ENCODE data around the gene OLIG2. TPM values are rescaled to one million over a fixed set of nuclear protein-coding genes. Genes with fewer than 3 reads are reported as not detected.

Gene OLIG2
- total and polyA plus RNA-seq, 8 donors, result 0.06 TPM; not detected in 7

GRCh38 chr21:33035147-33035546, 9.4 kb downstream of the OLIG2 start:
- peaks cover 0 to 14% (median 0%) of the 10 kb centered on the region in 4 donors for H3K27me3 ChIP-seq
- ATAC-seq (no peak), DNase-seq (no peak), FAIRE-seq (no peak)
- H3K4me1 ChIP-seq, result no peaks in the 10 kb centered on the region
- intact Hi-C loops (cut with DNase I), result no loop called here
- no peak overlapping the region for H3K27ac ChIP-seq
- TF ChIP-seq, protein P1, sequence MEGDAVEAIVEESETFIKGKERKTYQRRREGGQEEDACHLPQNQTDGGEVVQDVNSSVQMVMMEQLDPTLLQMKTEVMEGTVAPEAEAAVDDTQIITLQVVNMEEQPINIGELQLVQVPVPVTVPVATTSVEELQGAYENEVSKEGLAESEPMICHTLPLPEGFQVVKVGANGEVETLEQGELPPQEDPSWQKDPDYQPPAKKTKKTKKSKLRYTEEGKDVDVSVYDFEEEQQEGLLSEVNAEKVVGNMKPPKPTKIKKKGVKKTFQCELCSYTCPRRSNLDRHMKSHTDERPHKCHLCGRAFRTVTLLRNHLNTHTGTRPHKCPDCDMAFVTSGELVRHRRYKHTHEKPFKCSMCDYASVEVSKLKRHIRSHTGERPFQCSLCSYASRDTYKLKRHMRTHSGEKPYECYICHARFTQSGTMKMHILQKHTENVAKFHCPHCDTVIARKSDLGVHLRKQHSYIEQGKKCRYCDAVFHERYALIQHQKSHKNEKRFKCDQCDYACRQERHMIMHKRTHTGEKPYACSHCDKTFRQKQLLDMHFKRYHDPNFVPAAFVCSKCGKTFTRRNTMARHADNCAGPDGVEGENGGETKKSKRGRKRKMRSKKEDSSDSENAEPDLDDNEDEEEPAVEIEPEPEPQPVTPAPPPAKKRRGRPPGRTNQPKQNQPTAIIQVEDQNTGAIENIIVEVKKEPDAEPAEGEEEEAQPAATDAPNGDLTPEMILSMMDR (IDR thresholded peaks at IDR 0.05), result no peak
- no peaks in the 10 kb centered on the region for H3K9me3 ChIP-seq
- H3K36me3 ChIP-seq, result no peaks in the 10 kb centered on the region
- WGBS, 2 donors, result 66 to 67% methylated on average over 1 of the region's 1 CpG
- no peak overlapping the region for H3K4me3 ChIP-seq

GRCh38 chr21:33036430-33037162, 10.9 kb downstream of the OLIG2 start:
- Histone ChIP-seq H3K9me3 (no peaks in the 10 kb centered on the region), H3K36me3 (no peaks in the 10 kb centered on the region), H3K27me3 (peaks cover 0 to 4% (median 0%) of the 10 kb centered on the region in 4 donors), H3K4me3 (no peak overlapping the region), H3K27ac (no peak overlapping the region), H3K4me1 (no peaks in the 10 kb centered on the region)
- ATAC-seq (peak in 2 of 4 donors; percentile 70 to 75), DNase-seq (no peak), FAIRE-seq (no peak)
- TF ChIP-seq, protein P1 (IDR thresholded peaks at IDR 0.05), result no peak
- intact Hi-C loops (cut with DNase I), result no loop called here
- 41 to 44% methylated on average over 11 of the region's 11 CpGs for WGBS, 2 donors

DNA sequence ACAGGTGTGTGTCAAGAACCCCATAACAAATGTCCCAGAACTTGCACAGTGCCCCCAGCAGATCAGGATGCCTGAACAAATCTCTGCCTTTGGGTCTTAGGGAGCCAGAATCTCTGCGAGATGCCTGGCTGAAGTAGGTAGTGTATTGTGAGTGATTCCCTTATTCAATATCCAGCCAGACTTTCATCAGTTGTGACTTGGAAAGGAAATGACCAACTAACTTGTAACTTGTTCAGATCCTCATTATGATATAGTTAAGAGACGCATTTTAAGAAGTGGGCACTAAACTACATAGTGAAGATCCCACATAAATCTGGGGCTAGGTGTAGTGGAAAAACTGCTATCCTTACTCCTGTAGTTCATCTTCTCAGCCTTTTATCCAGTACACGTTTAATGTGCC, 11.8 kb downstream of the OLIG2 start:
- no peaks in the 10 kb centered on the region for H3K36me3 ChIP-seq
- ATAC-seq (no peak), FAIRE-seq (no peak), DNase-seq (no peak)
- no peaks in the 10 kb centered on the region for H3K9me3 ChIP-seq
- intact Hi-C loops (cut with DNase I), result no loop called here
- no peak overlapping the region for H3K4me3 ChIP-seq
- H3K4me1 ChIP-seq, result no peaks in the 10 kb centered on the region
- TF ChIP-seq, protein P1 (IDR thresholded peaks at IDR 0.05), result no peak
- 63 to 81% methylated on average over 3 of the region's 3 CpGs for WGBS, 2 donors
- peaks cover 0 to 4% (median 0%) of the 10 kb centered on the region in 4 donors for H3K27me3 ChIP-seq
- no peak overlapping the region for H3K27ac ChIP-seq

DNA sequence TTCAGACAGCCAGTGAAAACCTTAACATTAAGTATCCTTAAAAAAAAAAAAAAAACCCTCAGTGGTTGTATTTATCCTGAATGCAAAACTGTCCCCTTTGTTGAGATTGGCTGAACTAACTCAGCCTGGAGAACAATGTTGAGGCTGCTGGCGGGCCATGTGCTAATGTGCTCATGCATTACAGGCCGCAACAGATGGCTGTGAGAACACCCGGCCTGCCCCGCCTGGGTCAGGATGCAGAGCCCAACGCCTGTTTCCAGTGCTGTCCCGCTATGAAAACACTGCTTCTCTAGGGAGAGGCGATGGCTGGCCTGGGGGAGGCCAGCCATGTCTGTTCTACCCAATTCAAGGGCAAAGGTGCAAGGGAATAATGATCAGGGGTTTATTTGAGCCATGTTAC, 13.8 kb downstream of the OLIG2 start:
- FAIRE-seq (no peak), ATAC-seq (no peak), DNase-seq (no peak)
- no peaks in the 10 kb centered on the region for H3K9me3 ChIP-seq
- H3K27me3 ChIP-seq, result no peaks in the 10 kb centered on the region
- 79 to 89% methylated on average over 7 of the region's 7 CpGs for WGBS, 2 donors
- no peak overlapping the region for H3K4me3 ChIP-seq
- no peak overlapping the region for H3K27ac ChIP-seq
- TF ChIP-seq, protein P1 (IDR thresholded peaks at IDR 0.05), result no peak
- intact Hi-C loops (cut with DNase I), result no loop called here
- no peaks in the 10 kb centered on the region for H3K36me3 ChIP-seq
- no peaks in the 10 kb centered on the region for H3K4me1 ChIP-seq

DNA sequence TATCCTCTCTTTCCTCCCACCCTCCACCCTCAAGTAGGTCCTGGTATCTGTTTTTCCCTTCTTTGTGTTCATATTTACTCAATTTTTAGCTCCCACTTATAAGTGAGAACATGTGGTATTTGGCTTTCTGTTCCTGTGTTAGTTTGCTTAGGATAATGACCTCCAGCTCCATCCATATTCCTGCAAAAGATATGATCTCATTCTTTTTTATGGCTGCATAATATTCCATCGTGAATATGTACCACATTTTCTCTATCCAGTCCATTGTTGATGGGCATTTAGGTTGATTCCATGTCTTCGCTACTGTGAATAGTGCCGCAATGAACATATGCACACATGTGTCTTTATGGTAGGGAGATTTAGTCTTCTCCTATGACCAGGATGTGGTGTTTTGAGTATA, 14.5 kb downstream of the OLIG2 start:
- WGBS, 2 donors, result 84 to 91% methylated on average over 3 of the region's 3 CpGs
- no peaks in the 10 kb centered on the region for H3K9me3 ChIP-seq
- no peaks in the 10 kb centered on the region for H3K36me3 ChIP-seq
- no peak overlapping the region for H3K4me3 ChIP-seq
- no peak overlapping the region for H3K27ac ChIP-seq
- FAIRE-seq (no peak), ATAC-seq (no peak), DNase-seq (no peak)
- TF ChIP-seq, protein P1 (IDR thresholded peaks at IDR 0.05), result no peak
- H3K4me1 ChIP-seq, result no peaks in the 10 kb centered on the region
- intact Hi-C loops (cut with DNase I), result no loop called here
- H3K27me3 ChIP-seq, result no peaks in the 10 kb centered on the region

Data from pancreas (tissue), 10 donors.